ENCODE data around the gene TRIM33. TPM values are rescaled to one million over a fixed set of nuclear protein-coding genes. Genes with fewer than 3 reads are reported as not detected.

TRIM33 gene
- total and polyA plus RNA-seq, 2 of the 13 experiments (the other 11 are each of a cell fraction or from before 2014, with no cell fraction given) = 35.5 to 42.2 TPM

DNA sequence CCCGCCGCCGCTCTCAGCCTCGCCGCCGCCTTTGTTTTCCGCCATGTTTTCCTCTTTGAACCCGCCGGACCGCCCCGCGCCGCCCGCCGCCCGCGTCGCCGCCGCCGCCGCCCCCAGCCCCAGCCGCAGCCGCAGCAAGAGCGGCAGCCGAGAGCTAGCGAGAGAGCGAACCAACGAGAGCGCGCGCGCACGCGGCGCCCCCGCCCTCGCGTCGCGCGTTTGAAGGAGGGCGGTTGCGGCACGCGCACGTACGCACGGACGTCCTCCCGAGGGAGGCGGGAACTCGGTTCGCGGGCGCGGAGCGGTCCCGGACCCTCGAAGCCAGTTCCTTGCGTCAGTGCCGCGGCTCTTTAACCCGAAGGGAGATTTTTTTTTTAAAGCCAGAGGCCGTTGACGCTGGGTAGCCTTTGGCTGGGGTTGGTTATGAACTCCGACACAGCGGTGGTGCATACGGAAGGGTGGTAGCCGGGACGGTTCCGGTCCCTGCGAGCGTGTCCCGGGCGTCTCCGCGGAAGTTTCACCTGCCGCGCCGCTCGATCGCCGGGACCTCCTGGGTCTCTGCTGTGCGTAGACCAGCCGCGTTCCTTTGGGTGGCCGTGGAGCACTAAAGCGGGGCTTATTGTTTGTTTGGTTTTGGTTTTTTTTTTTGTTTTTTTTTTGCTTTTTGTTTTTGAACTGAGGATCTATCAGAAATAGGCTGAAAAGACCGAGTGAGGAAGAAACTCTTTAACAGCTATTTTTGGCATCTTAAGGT is at the start of gene TRIM33 (continued):
- TF ChIP-seq, protein P1, sequence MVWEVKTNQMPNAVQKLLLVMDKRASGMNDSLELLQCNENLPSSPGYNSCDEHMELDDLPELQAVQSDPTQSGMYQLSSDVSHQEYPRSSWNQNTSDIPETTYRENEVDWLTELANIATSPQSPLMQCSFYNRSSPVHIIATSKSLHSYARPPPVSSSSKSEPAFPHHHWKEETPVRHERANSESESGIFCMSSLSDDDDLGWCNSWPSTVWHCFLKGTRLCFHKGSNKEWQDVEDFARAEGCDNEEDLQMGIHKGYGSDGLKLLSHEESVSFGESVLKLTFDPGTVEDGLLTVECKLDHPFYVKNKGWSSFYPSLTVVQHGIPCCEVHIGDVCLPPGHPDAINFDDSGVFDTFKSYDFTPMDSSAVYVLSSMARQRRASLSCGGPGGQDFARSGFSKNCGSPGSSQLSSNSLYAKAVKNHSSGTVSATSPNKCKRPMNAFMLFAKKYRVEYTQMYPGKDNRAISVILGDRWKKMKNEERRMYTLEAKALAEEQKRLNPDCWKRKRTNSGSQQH (CRISPR knock-in tag; IDR thresholded peaks at IDR 0.05; ENCODE audit: low read depth) = peak; percentile 77; the same call in 1 of the 2 replicates
- TF ChIP-seq EHMT2 (IDR thresholded peaks at IDR 0.05; ENCODE audit: borderline replicate concordance, low read depth, low read length) (no peak), ZNF343 (CRISPR knock-in tag; IDR thresholded peaks at IDR 0.05) (peak; percentile 69; the same call in 1 of the 2 replicates), ZKSCAN5 (CRISPR knock-in tag; IDR thresholded peaks at IDR 0.05) (no peak), ZNF605 (CRISPR knock-in tag; IDR thresholded peaks at IDR 0.05) (0 out of 2 replicates have a peak, but pooled peaks have one; percentile 61), RNF2 (conservative IDR thresholded peaks at IDR 0.05; ENCODE audit: low read depth) (no peak; the same call in 1 of the 2 replicates), NAIF1 (CRISPR knock-in tag; IDR thresholded peaks at IDR 0.05; ENCODE audit: borderline replicate concordance) (peak; percentile 56; the same call in 1 of the 2 replicates), FOSL2 (CRISPR knock-in tag; IDR thresholded peaks at IDR 0.05) (peak; percentile 46), SIN3A (IDR thresholded peaks at IDR 0.05; ENCODE audit: borderline replicate concordance, low read depth, low read length) (peak; percentile 58; the same call in 1 of the 2 replicates), SP5 (CRISPR knock-in tag; IDR thresholded peaks at IDR 0.05; ENCODE audit: borderline replicate concordance, low read depth) (peak; percentile 82), ZBTB42 (CRISPR knock-in tag; IDR thresholded peaks at IDR 0.05) (peak; percentile 57; the same call in 1 of the 2 replicates), ZEB1 (IDR thresholded peaks at IDR 0.05; ENCODE audit: insufficient replicate concordance, low read depth) (no peak), ZNF484 (CRISPR knock-in tag; IDR thresholded peaks at IDR 0.05; ENCODE audit: borderline replicate concordance, low read depth) (no peak)
- TF ChIP-seq, protein P2, sequence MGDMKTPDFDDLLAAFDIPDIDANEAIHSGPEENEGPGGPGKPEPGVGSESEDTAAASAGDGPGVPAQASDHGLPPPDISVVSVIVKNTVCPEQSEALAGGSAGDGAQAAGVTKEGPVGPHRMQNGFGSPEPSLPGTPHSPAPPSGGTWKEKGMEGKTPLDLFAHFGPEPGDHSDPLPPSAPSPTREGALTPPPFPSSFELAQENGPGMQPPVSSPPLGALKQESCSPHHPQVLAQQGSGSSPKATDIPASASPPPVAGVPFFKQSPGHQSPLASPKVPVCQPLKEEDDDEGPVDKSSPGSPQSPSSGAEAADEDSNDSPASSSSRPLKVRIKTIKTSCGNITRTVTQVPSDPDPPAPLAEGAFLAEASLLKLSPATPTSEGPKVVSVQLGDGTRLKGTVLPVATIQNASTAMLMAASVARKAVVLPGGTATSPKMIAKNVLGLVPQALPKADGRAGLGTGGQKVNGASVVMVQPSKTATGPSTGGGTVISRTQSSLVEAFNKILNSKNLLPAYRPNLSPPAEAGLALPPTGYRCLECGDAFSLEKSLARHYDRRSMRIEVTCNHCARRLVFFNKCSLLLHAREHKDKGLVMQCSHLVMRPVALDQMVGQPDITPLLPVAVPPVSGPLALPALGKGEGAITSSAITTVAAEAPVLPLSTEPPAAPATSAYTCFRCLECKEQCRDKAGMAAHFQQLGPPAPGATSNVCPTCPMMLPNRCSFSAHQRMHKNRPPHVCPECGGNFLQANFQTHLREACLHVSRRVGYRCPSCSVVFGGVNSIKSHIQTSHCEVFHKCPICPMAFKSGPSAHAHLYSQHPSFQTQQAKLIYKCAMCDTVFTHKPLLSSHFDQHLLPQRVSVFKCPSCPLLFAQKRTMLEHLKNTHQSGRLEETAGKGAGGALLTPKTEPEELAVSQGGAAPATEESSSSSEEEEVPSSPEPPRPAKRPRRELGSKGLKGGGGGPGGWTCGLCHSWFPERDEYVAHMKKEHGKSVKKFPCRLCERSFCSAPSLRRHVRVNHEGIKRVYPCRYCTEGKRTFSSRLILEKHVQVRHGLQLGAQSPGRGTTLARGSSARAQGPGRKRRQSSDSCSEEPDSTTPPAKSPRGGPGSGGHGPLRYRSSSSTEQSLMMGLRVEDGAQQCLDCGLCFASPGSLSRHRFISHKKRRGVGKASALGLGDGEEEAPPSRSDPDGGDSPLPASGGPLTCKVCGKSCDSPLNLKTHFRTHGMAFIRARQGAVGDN (CRISPR knock-in tag; IDR thresholded peaks at IDR 0.05) = peak; percentile 90
- TF ChIP-seq, protein P3, sequence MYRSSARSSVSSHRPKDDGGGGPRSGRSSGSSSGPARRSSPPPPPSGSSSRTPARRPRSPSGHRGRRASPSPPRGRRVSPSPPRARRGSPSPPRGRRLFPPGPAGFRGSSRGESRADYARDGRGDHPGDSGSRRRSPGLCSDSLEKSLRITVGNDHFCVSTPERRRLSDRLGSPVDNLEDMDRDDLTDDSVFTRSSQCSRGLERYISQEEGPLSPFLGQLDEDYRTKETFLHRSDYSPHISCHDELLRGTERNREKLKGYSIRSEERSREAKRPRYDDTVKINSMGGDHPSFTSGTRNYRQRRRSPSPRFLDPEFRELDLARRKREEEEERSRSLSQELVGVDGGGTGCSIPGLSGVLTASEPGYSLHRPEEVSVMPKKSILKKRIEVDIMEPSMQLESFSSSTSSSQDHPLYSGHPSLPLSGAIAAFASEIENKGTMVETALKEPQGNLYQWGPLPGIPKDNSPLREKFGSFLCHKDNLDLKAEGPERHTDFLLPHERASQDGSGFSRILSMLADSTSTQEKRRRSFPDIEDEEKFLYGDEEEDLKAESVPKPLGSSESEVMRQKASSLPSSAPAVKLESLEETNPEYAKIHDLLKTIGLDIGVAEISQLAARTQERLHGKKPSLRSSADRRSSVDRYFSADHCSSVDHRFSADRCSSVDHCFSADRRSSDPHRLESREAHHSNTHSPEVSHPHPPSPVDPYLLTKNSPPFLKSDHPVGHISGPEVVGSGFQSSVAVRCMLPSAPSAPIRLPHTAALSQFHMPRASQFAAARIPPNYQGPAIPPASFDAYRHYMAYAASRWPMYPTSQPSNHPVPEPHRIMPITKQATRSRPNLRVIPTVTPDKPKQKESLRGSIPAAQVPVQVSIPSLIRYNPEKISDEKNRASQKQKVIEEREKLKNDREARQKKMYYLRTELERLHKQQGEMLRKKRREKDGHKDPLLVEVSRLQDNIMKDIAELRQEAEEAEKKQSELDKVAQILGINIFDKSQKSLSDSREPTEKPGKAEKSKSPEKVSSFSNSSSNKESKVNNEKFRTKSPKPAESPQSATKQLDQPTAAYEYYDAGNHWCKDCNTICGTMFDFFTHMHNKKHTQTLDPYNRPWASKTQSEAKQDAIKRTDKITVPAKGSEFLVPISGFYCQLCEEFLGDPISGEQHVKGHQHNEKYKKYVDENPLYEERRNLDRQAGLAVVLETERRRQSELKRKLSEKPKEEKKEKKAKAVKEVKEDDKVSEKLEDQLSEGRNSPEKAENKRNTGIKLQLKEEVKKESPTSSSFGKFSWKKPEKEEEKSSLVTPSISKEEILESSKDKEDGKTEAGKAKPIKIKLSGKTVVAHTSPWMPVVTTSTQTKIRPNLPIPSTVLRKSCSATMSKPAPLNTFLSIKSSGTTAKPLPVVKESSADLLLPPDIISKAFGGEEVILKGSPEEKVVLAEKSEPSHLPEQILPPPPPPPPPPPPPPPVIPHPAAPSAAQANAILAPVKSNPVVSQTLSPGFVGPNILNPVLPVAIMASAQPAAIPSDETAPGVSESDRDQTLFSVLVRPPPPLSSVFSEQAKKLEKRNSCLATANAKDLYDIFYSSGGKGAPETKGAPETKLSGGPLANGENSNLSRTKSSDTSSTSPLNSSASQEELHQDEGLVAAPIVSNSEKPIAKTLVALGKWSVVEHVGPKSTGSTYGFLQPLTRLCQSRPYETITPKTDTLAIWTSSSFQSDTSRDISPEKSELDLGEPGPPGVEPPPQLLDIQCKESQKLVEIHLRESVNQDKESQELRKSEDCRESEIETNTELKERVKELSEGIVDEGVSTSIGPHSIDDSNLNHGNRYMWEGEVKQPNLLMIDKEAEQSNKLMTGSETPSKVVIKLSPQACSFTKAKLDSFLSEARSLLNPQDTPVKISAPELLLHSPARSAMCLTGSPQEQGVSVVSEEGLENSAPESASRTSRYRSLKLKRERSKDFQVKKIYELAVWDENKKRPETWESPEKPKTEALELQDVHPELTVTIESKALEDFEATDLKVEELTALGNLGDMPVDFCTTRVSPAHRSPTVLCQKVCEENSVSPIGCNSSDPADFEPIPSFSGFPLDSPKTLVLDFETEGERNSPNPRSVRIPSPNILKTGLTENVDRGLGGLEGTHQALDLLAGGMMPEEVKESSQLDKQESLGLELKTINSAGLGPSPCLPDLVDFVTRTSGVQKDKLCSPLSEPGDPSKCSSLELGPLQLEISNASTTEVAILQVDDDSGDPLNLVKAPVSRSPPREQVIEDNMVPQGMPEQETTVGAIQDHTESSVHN (CRISPR knock-in tag; IDR thresholded peaks at IDR 0.05) = 0 out of 2 replicates have a peak, but pooled peaks have one; percentile 37
